K562 (cell line): Measurements from ENCODE around the gene CEP85L. TPM values are rescaled to one million over a fixed set of nuclear protein-coding genes. Genes with fewer than 3 reads are reported as not detected.

ENCODE experiments used
- ATAC-seq: fragments of 200-7000 bp; cut with Tn5 transposase; 3 replicates; pipeline ENCODE4 v1.9.1; 2020; ENCODE audit warnings: moderate library complexity
- BruUV-seq: library from RNA; stranded (reverse); fragments of 400-500 nt; replicated peaks from 2 replicates; lab custom pipeline; 2021; lab: Mats Ljungman, UMichigan
- CTCF ChIA-PET: fragments of 300-600 bp; formaldehyde crosslinking; extraction: SDS; loops from one replicate; lab custom pipeline; 2021; ENCODE audit warnings: low intra/inter-chr PET ratio; lab: Yijun Ruan, JAX
- POLR2A ChIA-PET: fragments of 300-600, 350-650 bp; sonication (Branson Sonifier 250); formaldehyde crosslinking; extraction: SDS; loops from one replicate; lab custom pipeline; 2021; ENCODE audit warnings: antibody characterized with exemption, inconsistent platforms; lab: Yijun Ruan, JAX
- DNase-seq, 4 experiments: peaks; one replicate each; pipeline versions ENCODE4 v3.0.0 to v3.0.0-alpha.2; 2011 to 2018; ENCODE audit warnings: low spot score in 3 of 4, mixed read lengths in 3 of 4; ENCODE audit errors: extremely low read depth in 1 of 4
- FAIRE-seq: peaks from 2 replicates; lab custom pipeline; 2011; peaks lifted over from hg19 to GRCh38; lab: Jason Lieb, UNC
- H2AFZ ChIP-seq: 2 replicates; pipeline ENCODE4 v1.6.0; 2011; ENCODE audit warnings: low read depth, low read length, control low read depth, inconsistent platforms
- H3K27ac ChIP-seq: fragments of 200-600 bp; 3 replicates; pipeline ENCODE4 v1.8.0; 2011; ENCODE audit warnings: low read depth, mild to moderate bottlenecking, control low read depth, inconsistent platforms, low read length, moderate library complexity, mixed read lengths; ENCODE audit errors: extremely low read depth
- H3K27me3 ChIP-seq, 2 experiments: fragments of 300-600 bp in 1 of 2; 2 replicates in 1 of 2; 3 replicates in 1 of 2; pipeline versions ENCODE4 v1.6.0 to v1.8.0; 2011; ENCODE audit warnings: inconsistent platforms in 2 of 2, low read length in 2 of 2, mild to moderate bottlenecking in 1 of 2, mixed read lengths in 1 of 2, moderate library complexity in 1 of 2; ENCODE audit not compliant: control insufficient read depth in 2 of 2, insufficient read depth in 2 of 2
- H3K36me3 ChIP-seq: fragments of 300-600 bp; 3 replicates; pipeline ENCODE4 v1.8.0; 2011; ENCODE audit warnings: mild to moderate bottlenecking, low read length, inconsistent platforms; ENCODE audit not compliant: control insufficient read depth, insufficient read depth
- H3K4me1 ChIP-seq, 2 experiments: fragments of 200-600 bp in 1 of 2; replicated peaks in 1 of 2; 2 replicates in 1 of 2; 3 replicates in 1 of 2; pipeline versions ENCODE4 v1.5.1 to v1.8.0; 2011; ENCODE audit warnings: inconsistent platforms in 2 of 2, low read length in 2 of 2, mild to moderate bottlenecking in 1 of 2, mixed read lengths in 1 of 2, moderate library complexity in 1 of 2; ENCODE audit not compliant: control insufficient read depth in 2 of 2, insufficient read depth in 2 of 2
- H3K4me2 ChIP-seq: 2 replicates; pipeline ENCODE4 v1.6.1; 2011; ENCODE audit warnings: low read length, control low read depth, inconsistent platforms, mixed read lengths; ENCODE audit not compliant: insufficient read depth
- H3K4me3 ChIP-seq: fragments of 200-600 bp; sonication (generic), shearing (Covaris generic); 2 replicates; pipeline ENCODE4 v1.5.1; 2016; ENCODE audit warnings: control low read depth, inconsistent platforms
- H3K79me2 ChIP-seq: fragments of 200-600 bp; 3 replicates; pipeline ENCODE4 v1.8.0; 2011; ENCODE audit warnings: low read length, inconsistent platforms; ENCODE audit not compliant: control insufficient read depth, insufficient read depth
- H3K9ac ChIP-seq, 2 experiments: 2 replicates each; pipeline versions ENCODE4 v1.6.0 to v1.6.1; 2011; ENCODE audit warnings: low read depth in 2 of 2, low read length in 2 of 2, control low read depth in 1 of 2, inconsistent platforms in 1 of 2, mild to moderate bottlenecking in 1 of 2, mixed read lengths in 1 of 2; ENCODE audit not compliant: insufficient read depth in 1 of 2
- H3K9me1 ChIP-seq: one replicate; pipeline ENCODE4 v1.6.0; 2011; ENCODE audit warnings: inconsistent platforms, mild to moderate bottlenecking, low read length, moderate library complexity; ENCODE audit not compliant: control insufficient read depth, insufficient read depth
- H3K9me3 ChIP-seq: replicated peaks from 2 replicates; pipeline ENCODE4 v1.5.1; 2011; ENCODE audit warnings: low read depth, low read length, inconsistent platforms; ENCODE audit not compliant: control insufficient read depth, insufficient read depth
- H4K20me1 ChIP-seq: replicated peaks from 2 replicates; pipeline ENCODE4 v1.6.1; 2011; ENCODE audit warnings: low read length, inconsistent platforms, mixed read lengths; ENCODE audit not compliant: control insufficient read depth, insufficient read depth
- BMI1 ChIP-seq: fragments of 150-350 bp; IDR thresholded peaks from 2 replicates; pipeline ENCODE4 v1.6.1; 2014; ENCODE audit warnings: low read length
- CC2D1A ChIP-seq: fragments of 450-650 bp; IDR thresholded peaks from 2 replicates; pipeline ENCODE4 v1.6.1; 2017; ENCODE audit warnings: mild to moderate bottlenecking
- CEBPG ChIP-seq, 3 experiments: fragments of 200-800 bp in 1 of 3; sonication (Bioruptor generic) in 1 of 3; sonication (generic) in 1 of 3; formaldehyde crosslinking in 1 of 3; IDR thresholded peaks in 2 of 3; conservative IDR thresholded peaks in 1 of 3; 2 replicates each; pipeline versions ENCODE4 v1.6.1 to v1.8.0; 2016 to 2022; ENCODE audit warnings: missing compliant biosample characterization in 2 of 3, missing genetic modification characterization in 2 of 3, mild to moderate bottlenecking in 1 of 3, missing genetic modification reagents in 1 of 3
- CTCF ChIP-seq, 3 experiments: IDR thresholded peaks in 2 of 3; conservative IDR thresholded peaks in 1 of 3; 2 replicates each; pipeline ENCODE4 v1.5.1; 2011 to 2012; ENCODE audit warnings: low read length in 3 of 3, mild to moderate bottlenecking in 3 of 3, control low read depth in 2 of 3, improper control_type of control experiment in 1 of 3, inconsistent platforms in 1 of 3, low read depth in 1 of 3, mixed read lengths in 1 of 3, moderate library complexity in 1 of 3; ENCODE audit not compliant: insufficient read depth in 2 of 3
- DLX4 ChIP-seq: fragments of 250-450 bp; sonication (Bioruptor Pico); IDR thresholded peaks from 2 replicates; pipeline ENCODE4 v1.6.1; 2021; ENCODE audit warnings: mild to moderate bottlenecking
- GABPA ChIP-seq: fragments of 200-800 bp; sonication (Bioruptor generic); conservative IDR thresholded peaks from 2 replicates; pipeline ENCODE4 v1.6.1; 2016; ENCODE audit warnings: low read depth, missing genetic modification characterization, missing compliant biosample characterization
- MCM3 ChIP-seq: fragments of 450-650 bp; IDR thresholded peaks from 2 replicates; pipeline ENCODE4 v1.6.1; 2016
- SRSF1 ChIP-seq: fragments of 200-400 bp; formaldehyde crosslinking; IDR thresholded peaks from 2 replicates; pipeline ENCODE4 v1.6.1; 2017; ENCODE audit warnings: mild to moderate bottlenecking, low read depth, low read length, moderate library complexity
- XRCC5 ChIP-seq: fragments of 200-400 bp; formaldehyde crosslinking; IDR thresholded peaks from 2 replicates; pipeline ENCODE4 v1.6.1; 2017; ENCODE audit warnings: low read depth, mild to moderate bottlenecking, low read length
- ZNF143 ChIP-seq: sonication (generic); formaldehyde crosslinking; IDR thresholded peaks from 2 replicates; pipeline ENCODE4 v1.9.0; 2022; ENCODE audit warnings: mild to moderate bottlenecking, missing genetic modification reagents
- ZNF436 ChIP-seq: fragments of 250-450, 450-650 bp; sonication (Bioruptor Pico); formaldehyde crosslinking; IDR thresholded peaks from 2 replicates; pipeline ENCODE4 v1.7.0; 2020; ENCODE audit warnings: mild to moderate bottlenecking
- ZNF609 ChIP-seq: sonication (generic); formaldehyde crosslinking; IDR thresholded peaks from 2 replicates; pipeline ENCODE4 v1.8.1; 2023; ENCODE audit warnings: missing genetic modification reagents, mild to moderate bottlenecking, borderline replicate concordance
- ZNF75A ChIP-seq: fragments of 450-650 bp; formaldehyde crosslinking; IDR thresholded peaks from 2 replicates; pipeline ENCODE4 v1.4.0; 2020; ENCODE audit warnings: mild to moderate bottlenecking
- WGBS: fragments of 100-300 bp; shearing (Covaris generic); methylation state at CpG from one replicate; pipeline ENCODE4 v1.1.6; 2016; ENCODE audit warnings: low coverage, mixed read lengths; ENCODE audit not compliant: insufficient coverage; ENCODE audit errors: missing lambda C conversion rate; 5-methylcytosine and 5-hydroxymethylcytosine counted together
- in situ Hi-C: fragments of 300-500 bp; cut with MboI; formaldehyde crosslinking; loops from 4 replicates; pipeline ENCODE4 v1.15.0; 2018; ENCODE audit warnings: inconsistent platforms, mixed read lengths
- intact Hi-C: fragments of 100-400 bp; cut with micrococcal nuclease; formaldehyde crosslinking; loops from 2 replicates; pipeline ENCODE4 v1.14.2; 2022
- polyA plus RNA-seq, 8 experiments: library from polyadenylated mRNA; depleted of rRNA in 4 of 8; stranded (reverse) in 5 of 8; unstranded in 3 of 8; fragments of >200 nt; fragmentation: Nextera tagmentation in 2 of 8; fragmentation: Illumina TruSeq in 1 of 8; extraction: Ambion mirVana in 2 of 8; extraction: Trizol in 1 of 8; gene quantifications; 2 replicates each; pipeline versions ENCODE4 v1.2.1 to v1.2.3, GENCODE V29; 2011 to 2014; ENCODE audit warnings: inconsistent platforms in 1 of 8, missing spikeins in 1 of 8
- total RNA-seq, 7 experiments: library from RNA; depleted of rRNA in 6 of 7; stranded (reverse); fragments of >200 nt in 6 of 7; fragmentation: Illumina TruSeq in 2 of 7; extraction: Trizol in 2 of 7; gene quantifications; 2 replicates each; pipeline versions ENCODE4 v1.2.1 to v1.2.3, GENCODE V29; 2011 to 2021; ENCODE audit warnings: low replicate concordance in 1 of 7

CEP85L gene
- total and polyA plus RNA-seq, 9 of the 15 experiments (the other 6 are each of a cell fraction or from before 2014, with no cell fraction given): 4.5 to 15.8 (median 8.3) TPM

- no peak for TF ChIP-seq CTCF (IDR thresholded peaks at IDR 0.05 in 2 of 3, conservative IDR thresholded peaks at IDR 0.05 in 1 of 3; ENCODE audit: insufficient read depth in 2 of 3, low read depth in 1 of 3, low read length in 3 of 3)
- TF ChIP-seq, all 486 proteins: peak for 0
Observed at GRCh38 chr6:118588626-118589025, 62.8 kb downstream of the CEP85L start (continued).

GRCh38 chr6:118586746-118587485 is 64.5 kb downstream of the CEP85L start:
- H3K4me2 ChIP-seq: no peak overlapping the region
- no TSS peak for BruUV-seq
- no peaks in the 10 kb centered on the region for H3K79me2 ChIP-seq
- ATAC-seq (no peak), FAIRE-seq (no peak), DNase-seq (no peak)
- H3K4me1 ChIP-seq: peaks cover 0 to 6% of the 10 kb centered on the region in 2 experiments; a peak in 3 of 5 replicates
- in situ Hi-C loops (no loop called here), intact Hi-C loops (no loop called here)
- no peaks in the 10 kb centered on the region for H3K9me1 ChIP-seq
- H3K4me3 ChIP-seq: no peak overlapping the region
- no peaks in the 10 kb centered on the region; the same call in 1 of the 2 replicates for H4K20me1 ChIP-seq
- H3K9ac ChIP-seq: no peak overlapping the region
- POLR2A ChIA-PET: interaction anchor here (0.6 kb wide), 1 partner anchor 413 kb away, joined by 3 read pairs; no protein-coding TSS in a partner anchor
- 90% methylated on average over 5 of the region's 5 CpGs for WGBS
- CTCF ChIA-PET: no interaction called here
- no peaks in the 10 kb centered on the region; the same call in 2 of the 3 replicates for H3K36me3 ChIP-seq
- no peaks in the 10 kb centered on the region for H3K9me3 ChIP-seq
- H3K27ac ChIP-seq: no peak overlapping the region
- no peaks in the 10 kb centered on the region for H3K27me3 ChIP-seq
- H2AFZ ChIP-seq: no peak overlapping the region
- TF ChIP-seq SRSF1: no peak
- no peak for TF ChIP-seq ZNF609 (CRISPR knock-in tag)
- TF ChIP-seq ZNF436 (CRISPR knock-in tag): no peak
- no peak for TF ChIP-seq MCM3
- TF ChIP-seq GABPA (tag): no peak
- TF ChIP-seq XRCC5: no peak
- TF ChIP-seq BMI1: no peak
- TF ChIP-seq ZNF143 (CRISPR knock-in tag): no peak
- no peak for TF ChIP-seq DLX4 (CRISPR knock-in tag)
- TF ChIP-seq CC2D1A: no peak
- TF ChIP-seq ZNF75A (CRISPR knock-in tag): no peak
- TF ChIP-seq CEBPG (CRISPR knock-in tag; IDR thresholded peaks at IDR 0.05): no peak
- no peak for TF ChIP-seq CEBPG (tag; conservative IDR thresholded peaks at IDR 0.05 in 1 of 2, IDR thresholded peaks at IDR 0.05 in 1 of 2)
